Skin of body (tissue), 2 donors: ENCODE results near the gene GRIN2C. TPM values are rescaled to one million over a fixed set of nuclear protein-coding genes. Genes with fewer than 3 reads are reported as not detected.
A peak's percentile ranks its signal among the peaks of the same experiment; 100 is the strongest.

Experiments
- DNase-seq: peaks from one replicate; lab custom pipeline; 2025; lab: John Stamatoyannopoulos, UW
- total RNA-seq: library from RNA; depleted of rRNA; stranded (reverse); fragments of >200 nt; gene quantifications from one replicate; pipeline ENCODE4 v1.2.3, GENCODE V29; 2014

GRIN2C gene
- total RNA-seq, 1 donor from 2014 or later, result 0.69 TPM

DNA sequence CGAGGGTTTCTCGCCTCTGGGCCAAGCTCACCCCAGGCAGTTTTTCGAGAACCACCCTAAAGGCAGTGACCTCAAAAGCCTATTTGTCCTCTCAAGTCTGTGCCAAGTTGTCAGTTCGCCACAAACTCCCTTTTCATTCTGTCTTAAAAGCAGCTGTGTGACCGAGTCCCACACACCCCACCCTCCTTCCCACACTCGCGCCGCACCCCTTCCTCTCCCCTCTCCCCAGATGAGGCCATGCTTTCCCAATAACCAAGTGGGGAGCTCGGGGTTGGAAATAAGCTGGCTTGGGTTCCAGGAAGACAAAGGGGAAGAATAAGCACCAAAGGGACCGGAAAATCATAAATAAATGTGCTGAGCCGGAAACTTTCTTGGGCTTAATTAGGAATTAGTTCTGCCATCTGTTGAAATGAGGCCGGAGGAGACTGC lies 36.7 kb downstream of the GRIN2C start:
- DNase-seq, result peak; percentile 14

DNA sequence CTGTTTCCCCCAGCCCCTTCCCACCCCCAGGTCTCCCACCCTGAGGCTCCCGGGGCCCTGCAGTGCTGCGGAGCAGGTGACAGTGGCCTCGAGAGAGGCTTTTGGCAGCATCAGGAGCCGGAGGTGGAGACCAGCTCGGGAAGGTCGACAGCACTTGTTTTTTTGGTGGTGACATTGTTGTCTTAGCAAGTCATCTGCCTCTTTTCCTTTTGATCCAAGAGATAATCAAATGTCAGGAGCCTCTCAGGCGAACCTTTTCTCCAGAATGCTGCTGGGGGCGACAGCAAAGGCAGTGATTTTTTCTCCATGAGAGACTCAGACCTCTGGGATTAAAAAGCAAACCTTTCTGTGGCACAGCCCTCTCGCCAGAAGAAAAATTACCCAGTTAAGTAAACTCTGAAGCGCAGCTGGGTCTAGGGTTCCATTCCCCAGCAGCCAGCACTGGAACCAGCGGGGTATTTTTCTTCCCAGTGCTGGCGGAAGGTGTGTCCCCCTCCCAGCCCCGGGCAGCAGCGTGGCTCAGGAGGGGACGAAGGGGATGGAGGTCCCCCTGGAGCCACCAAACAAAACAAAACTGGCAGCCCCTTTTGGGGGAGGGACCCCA lies 37.2 kb downstream of the GRIN2C start:
- DNase-seq, result no peak

DNA sequence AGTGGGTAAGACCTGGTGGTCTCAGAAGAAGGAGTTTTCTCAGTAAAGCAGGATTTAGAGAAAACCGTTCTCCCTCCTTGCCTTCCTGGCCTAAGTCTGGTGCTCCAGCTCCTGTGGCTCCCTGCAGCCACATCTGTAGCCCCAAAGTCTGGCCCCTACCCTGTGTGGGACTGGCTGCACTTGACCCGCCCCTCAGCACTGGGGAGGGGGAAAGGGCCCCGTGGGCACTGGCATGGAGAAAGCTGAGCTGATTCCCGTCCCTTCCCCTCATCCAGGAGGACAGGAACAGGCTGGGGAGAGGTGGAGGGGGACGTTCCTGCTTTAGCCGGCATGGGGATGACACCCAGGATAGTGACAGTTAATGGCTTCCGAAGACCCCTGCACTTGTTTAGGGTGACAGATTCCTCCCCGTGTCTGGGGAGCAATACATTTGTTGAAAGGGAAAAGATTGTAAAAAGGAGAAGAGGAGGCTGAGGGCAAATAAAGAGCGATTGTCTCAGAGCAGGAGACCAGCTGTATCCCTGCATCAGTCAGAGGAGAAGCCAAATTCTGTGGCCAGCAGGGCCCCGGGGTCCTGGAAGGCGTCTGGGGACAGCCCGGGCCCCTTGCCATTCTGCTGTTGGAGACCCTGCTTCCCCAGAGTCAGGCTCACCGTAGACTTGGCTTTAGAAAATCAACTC lies 37.9 kb downstream of the GRIN2C start:
- DNase-seq, result no peak

DNA sequence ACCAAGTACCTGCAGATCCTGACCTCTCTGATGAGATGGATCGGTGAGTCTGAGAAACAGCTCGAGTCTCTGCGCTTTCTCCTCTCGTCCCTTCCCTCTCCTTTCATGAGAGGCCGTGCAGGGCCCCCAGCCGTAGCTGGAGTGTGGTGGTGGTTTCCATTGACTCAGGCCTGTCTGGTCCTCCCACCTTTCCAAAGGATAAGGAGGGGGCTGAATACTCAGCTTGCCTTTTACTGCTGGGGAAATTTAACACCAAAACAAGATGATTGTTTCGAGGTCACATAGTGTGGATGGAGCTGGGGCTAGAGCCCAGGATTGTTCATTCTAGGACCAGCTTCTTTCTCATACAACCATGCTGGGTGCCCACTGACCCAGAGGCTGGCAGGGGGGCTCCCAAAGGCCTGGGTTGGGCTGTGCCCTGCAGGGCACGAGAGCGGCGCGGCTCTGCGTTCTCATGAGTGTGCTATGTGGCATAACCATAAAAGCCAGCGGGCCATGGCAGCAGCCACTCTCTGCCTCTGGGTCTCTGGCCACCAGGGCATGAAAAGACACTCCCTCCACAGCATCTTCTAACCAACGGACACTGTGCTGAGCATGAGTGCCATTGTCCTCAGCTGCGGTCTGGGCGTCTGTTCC lies 39.8 kb downstream of the GRIN2C start:
- DNase-seq, result no peak

DNA sequence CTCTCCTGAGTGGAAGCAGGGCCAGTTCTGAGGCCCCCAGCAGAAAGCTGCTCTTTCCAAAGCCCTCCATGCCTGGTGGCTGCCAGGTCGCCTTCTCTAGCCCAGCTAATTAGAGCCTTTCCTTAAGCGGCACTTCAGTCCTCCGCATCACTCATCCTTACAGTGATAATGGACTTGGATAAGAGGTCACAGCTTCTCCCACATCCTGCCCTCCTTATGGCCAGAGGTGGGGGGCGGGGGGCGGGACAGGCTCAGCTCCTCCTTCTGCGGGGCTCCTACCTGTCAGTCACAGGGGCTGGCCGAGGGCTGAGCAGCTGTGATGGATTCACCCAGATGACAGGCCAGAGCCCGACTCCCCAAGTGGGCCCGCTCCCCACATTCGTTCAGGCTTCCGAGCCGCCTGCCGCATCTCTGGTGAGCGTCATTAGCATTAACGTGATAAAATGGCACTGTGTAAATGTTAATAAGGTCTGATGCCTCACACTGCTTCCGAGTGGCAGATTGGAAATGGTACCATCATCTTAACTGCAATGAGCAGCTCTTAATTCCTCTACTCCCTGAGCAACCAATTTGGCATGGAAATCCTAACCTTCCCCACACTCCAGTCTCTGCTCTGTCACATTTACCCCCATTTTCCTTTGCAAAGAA lies 41.3 kb downstream of the GRIN2C start:
- DNase-seq, result no peak

DNA sequence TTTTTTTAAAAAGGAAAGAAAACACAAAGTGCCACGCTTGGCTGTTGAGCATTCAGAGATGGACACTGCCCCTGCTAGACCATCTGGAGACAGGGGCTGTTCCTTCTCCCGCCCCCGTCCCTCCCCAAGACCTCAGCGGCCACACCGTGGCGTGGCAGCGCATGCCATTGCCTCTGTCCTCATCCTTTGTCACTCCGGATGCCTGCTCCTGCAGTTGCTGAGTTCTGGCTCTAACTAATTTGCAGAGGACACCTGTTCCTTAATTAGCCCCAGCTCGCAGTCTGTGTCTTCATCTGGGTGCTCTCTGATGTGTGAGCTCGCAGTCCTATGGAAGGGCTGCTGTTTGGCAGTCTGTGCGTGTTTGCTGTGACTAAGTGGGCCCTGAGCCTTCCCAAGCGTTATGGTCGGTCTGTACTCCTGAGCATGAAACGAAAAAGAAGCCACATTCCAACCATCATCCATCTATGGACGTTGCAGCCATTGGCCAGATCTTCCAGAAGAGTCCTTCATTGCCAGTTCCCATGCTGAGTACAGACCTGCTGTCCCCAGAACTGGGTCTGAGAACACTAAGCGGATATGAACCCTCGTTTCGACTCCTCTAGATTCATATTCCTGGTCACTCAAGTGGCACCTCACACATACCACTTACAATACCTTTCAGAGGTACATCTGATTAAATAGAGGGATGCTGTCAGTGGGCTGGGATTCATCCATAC lies 42.6 kb downstream of the GRIN2C start:
- no peak for DNase-seq

DNA sequence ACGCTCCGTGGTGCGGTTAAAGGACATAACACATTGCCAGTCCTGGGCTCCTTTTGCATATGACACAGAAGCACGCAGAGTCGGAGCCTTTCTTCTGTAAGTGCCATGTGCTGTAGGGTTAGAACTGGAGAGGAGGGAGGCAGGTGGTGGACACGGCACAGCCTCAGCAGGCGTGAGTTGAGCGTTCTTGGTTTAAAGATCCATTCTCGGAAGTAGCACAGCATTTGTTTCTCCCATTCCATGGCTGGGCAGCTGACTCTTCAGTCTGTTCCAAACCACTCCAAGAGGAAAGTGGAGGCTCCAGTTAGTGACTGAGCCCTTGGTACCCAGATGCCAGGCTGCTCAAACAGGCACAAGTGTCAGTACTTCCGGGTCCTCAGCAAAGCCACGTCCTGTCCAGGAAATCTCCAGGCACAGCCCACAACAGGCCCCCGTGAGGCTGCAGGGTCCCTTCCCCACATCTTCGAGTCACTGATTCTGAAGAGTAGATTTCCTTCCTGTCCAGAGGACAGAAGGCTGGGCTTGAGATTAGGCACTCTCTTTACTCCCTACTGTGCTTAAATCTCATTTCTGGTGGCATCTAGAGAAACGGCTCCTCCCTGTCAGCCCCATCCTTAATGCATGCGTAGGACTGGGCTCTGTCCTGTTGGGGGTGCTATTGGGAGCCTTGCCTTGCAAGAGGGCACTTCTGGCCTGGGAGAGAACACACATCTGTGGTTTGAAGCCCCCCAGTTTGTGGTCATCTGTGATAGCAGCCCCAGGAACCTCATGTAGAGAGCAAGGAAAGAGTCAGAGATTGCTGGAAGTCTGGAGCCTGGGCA lies 43.9 kb downstream of the GRIN2C start:
- no peak for DNase-seq

DNA sequence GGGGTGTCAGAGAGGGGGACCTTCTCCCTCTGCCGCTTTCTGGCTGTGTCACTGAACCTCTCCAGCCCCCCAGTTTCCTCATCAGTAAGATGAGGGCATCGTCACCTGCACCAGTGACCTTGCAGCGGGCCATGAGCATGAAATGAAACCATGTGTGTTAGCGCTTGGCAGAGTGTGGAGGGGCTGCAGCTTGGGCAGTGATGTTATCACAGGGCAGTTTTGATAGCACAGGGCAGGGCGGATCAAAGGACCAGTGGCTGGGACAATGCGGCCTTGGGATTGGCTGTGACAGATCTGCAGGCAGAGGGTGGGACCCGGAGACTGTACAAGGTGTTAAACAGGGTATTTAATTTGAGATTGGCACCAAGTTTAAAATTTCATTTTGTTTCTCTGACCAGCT lies 44.6 kb downstream of the GRIN2C start:
- no peak for DNase-seq

DNA sequence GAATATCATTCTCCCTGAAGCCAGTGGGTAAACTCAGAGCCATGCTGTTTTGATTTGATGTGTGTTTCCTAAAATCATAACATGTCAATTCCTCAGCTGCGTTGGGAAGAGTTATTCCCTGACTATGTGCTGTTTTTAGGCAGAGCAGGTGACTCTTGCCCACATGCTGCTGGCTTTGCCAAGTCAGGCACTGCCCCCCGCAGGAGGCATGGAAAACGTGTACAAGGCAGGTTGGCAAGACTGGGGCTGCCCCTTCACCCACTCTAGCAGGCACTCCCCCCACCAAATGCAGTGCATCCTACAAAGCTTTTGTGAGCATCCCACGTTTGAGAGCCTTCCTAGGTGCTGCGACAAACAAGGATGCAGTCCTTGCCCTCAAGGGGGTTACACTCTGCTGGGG lies 45.2 kb downstream of the GRIN2C start:
- no peak for DNase-seq

DNA sequence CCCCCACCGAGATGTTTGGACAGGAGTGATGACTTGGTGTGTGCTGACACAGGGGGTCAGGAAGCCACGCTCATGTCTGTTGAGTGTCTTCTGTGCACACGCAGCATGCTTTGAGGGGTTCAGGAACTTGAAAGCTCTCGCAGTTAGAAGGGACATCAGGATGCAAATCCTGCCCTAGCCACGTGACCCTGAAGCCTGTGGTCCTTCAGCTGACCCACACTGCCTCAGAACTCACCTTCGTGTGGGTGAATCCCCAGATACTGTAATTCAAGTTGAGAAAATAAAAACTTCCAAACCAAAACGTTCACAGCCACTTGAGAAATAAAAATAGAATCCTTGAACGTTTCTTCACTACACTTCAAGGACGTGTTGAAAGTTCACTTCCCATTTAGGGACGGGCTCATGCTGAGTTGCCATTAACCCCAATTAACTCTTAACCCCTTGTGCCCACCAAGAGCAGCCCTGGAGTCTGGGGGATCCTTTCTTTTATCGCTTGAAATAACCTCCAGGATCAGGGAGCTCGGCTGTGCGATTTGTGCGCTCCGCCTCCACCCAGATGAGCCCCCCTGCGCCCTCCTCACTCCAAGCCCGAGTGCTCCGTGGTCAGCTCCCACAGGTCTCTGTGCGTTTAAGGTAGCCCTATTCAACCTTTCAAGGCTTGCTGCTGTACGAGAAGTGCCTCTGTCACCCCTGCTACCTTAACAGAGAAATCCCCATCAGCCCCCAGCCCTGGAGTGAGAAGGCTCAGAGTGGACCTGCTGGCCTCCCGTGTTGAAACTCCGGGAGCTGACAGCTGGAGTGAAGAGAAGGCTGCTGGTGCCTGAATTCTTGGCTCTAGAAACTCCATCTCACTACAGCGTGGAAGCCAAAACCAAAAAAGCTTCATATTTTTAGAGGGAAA lies 47.3 kb downstream of the GRIN2C start:
- DNase-seq, result no peak

DNA sequence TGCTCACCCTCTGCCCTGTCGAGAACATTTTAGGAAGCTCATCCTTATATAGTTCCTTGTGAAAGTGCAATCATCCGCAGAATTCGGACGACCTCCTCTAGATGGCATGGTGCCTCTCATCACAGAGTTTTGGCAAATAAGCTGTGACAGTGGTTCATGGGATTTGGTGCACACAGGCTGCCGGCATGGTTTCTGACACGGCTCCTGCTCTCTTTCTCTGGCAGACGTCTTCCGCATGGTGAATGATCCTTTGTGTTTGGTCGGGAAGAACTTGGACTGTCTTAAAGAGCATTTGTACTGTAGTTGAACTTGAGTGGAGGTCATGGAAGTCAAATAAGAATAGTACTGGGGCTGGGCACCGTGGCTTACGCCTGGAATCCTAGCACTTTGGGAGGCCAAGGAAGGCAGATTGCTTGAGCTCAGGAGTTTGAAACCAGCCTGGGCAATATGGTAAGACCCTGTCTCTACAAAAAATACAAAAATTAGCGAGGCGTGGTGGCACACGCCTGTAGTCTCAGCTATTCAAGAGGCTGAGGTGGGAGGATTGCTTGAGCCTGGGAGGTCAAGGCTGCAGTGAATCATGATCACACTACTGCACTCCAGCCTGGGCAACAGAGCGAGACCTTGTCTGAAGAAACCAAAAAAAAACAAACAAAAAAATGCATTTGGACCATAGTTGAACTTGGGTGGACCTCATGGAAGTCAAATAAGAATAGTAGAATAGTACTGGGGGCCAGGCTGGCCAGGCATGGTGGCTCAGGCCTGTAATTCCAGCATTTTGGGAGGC lies 48.8 kb downstream of the GRIN2C start:
- no peak for DNase-seq

DNA sequence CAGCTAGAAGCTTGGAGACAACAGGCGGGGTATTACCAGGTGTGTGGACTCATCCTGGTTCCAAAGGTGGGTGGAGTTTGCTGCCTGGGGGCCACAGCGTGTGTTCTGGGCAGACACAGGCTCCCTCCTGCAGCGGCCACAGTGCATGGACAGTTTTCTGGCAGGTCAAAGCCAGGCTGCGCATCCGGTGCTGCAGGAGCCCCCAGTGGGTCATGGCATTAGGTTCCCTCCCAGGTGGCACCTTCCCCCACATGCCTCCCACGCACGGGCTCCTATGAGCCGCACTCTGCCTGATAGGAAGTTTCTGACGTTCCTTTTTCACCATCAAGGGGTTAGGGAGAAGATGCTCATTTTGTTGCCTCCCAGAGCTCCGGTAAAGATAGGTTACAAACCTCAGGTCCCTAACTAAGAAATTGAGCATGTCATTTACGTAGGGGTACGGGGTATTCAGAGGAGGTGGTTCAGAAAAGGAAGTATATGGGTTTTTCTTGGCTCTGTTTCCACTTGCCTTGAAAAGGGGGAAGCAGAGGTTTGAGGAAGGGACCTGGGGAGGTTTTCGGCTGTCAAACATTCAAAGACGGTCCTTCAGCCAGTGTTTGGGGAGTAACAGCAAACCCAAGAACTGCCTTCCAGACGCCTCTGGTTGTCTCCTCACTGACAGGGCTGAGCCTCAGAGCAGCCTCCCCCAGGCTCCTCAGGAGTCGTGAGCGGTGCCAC lies 50.8 kb downstream of the GRIN2C start:
- DNase-seq, result no peak

DNA sequence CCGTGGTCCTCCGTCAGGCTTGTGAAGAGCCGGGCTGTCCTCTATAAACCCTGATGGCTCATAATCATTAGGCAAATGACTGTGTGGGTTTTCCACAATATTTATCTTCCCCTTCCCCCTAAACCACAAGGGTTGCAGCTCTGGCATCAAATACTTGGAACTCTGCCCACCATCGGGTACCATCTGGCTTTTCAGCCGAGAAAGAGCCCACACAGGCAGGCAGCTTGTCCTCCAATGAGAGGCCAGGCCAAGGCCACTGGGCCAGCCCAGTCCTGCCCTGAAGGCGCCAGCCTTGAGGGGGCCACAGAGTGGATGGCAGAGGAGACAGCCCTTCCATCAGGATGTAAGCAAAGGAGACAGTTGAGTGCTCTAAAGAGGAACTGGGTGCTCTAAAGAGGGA lies 51.8 kb downstream of the GRIN2C start:
- DNase-seq, result no peak

DNA sequence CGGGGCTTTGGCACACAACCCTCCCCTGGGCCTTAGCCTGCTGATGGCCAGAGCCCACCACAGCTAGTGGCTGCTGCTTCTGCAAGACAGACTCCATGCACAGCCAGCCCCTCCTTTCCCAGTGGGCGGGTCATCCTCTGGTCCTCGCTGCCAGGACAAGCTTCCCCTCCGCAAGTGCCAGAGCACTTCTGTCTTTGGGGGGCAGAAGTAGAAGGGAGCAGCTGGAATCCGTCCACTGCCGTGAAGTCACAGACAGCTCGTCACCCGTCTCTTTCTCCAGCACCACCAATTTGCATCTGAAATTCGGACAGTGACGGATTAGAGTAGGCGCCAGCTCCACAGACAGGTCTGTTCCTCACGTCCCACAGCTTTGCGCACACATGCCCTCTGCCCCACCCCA lies 52.2 kb downstream of the GRIN2C start:
- DNase-seq, result no peak

DNA sequence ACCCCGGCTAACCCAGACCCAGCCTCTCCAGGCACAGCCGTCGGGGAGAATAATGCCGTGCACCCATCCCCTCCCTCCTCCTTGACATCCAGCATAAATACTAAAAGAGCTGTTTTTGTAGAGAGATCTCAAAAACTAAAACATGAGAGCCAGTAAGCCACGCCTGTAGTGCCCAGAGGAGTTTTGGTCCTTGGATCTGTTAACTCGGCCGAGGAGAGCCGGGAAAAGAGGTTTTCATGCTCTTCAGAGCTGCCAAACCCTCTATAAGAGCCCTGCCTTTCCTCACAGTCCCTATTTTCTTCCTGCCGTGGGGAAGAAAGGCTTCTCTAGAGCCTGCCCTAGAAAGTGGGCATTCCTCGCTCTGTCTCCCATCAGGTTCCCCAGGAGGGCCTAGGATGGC lies 53.4 kb downstream of the GRIN2C start:
- DNase-seq, result no peak

DNA sequence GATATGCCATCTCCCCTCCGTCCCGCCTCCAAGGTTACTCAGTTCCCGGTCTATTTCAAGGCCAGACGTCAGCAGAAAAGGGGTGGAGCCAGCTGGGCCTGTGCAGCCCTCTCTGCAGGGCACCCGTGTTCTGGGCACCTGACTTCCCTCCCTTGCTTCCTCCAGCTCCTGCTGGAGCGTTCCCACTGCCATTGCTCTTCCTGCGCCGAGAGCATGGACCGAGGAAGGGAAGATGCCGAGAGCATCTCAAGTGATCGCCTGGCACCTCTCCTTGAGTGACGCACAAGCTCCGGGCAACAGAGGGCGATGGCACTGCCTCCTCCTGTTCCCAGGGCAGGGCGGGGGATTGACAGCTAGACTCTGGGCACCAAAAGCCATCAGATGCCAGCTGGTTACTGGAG lies 54.1 kb downstream of the GRIN2C start:
- DNase-seq, result no peak

DNA sequence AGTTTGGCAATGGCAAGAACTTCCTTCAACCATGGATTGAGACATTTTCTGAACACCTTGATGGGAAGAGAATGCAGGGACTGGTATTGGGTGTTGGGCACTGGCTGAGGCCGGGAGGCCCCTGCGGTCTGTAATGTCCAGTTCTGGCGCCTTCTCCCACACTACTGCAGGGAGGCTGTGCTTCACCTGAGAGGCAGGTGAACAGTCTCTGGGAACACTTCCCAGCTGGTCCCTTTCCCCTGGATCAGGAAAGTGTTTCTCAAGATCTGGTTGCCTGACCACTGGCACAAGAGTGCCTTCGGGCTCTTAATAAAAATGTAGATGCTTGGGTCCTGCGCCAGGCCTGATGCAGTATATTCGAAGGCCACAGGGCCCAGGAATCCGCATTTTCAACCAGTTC lies 55.0 kb downstream of the GRIN2C start:
- DNase-seq, result no peak

DNA sequence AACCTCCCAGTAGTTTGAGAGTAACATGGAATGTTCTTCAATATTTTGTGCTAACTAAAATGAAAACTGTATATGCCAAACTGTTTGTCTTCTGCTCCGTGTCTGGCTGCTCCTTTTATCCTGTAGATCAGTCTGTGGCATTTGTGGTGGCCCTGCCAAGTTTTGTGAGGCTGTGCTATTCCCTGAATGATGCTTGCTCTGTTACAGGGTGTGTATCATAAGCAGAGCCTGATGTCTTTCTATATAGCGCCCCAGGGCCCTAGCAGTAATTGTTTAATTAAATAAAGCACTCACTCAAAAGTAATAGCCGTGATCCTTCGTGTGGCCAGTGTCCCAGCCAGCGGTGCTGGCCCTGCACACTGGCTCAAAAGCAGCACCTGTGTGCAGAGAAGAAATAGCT lies 55.7 kb downstream of the GRIN2C start:
- DNase-seq, result no peak
